ENCODE measurements around the gene SLC6A3. TPM values are rescaled to one million over a fixed set of nuclear protein-coding genes. Genes with fewer than 3 reads are reported as not detected.
A peak's percentile ranks its signal among the peaks of the same experiment; 100 is the strongest.

The SLC6A3 gene
- total RNA-seq, 1 experiment from 2014 or later, result not detected

GRCh38 chr5:1390861-1391600 lies 54.2 kb downstream of the SLC6A3 start:
- no peak for DNase-seq (ENCODE audit: low spot score)

DNA sequence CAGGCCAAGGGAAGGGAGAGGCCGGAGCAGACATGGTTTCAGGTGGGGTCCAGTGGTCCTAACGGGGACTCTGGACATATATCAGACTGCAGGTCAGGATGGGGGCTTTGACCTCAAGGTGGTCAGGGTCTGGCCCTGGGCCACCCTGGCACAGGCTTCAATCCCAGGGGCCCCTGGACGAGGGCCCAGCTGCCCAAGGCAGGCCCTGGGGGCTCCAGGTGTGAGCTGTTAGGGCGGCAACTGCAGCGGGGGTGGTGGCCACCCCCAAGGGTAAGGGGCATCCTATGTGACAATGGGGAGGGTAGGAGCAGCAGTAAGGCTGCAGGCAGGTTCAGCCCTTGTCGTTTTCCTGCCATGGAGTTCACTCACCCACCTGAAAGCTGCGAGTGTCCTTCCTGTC lies 54.9 kb downstream of the SLC6A3 start:
- no peak for DNase-seq (ENCODE audit: low spot score)

- no peak for DNase-seq (ENCODE audit: low spot score)
Measured at GRCh38 chr5:1388383-1388967, 56.8 kb downstream of the SLC6A3 start.

DNA sequence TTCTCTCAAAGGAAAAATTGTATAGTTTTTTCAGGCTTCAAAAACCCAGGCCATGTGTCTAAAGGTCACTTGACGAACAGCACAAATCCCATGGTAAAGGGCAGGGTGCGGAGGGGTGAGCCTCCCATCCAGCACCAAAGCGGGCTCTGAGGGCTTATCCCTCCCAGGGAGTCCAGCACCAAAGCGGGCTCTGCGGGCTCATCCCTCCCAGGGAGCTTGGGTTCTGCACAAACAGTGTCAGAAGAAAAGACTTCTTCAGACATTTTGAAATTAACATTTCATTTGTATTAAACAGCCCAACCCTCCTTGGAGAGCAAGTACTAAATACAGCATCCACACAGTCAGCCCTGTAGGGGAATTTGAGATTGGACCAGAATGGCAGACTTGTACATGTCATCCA lies 57.4 kb downstream of the SLC6A3 start:
- no peak for DNase-seq (ENCODE audit: low spot score)

GRCh38 chr5:1387059-1387755 lies 58.0 kb downstream of the SLC6A3 start:
- no peak for DNase-seq (ENCODE audit: low spot score)

GRCh38 chr5:1386274-1386717 lies 58.9 kb downstream of the SLC6A3 start:
- DNase-seq (ENCODE audit: low spot score), result no peak

- DNase-seq (ENCODE audit: low spot score), result peak; percentile 67
Measured at GRCh38 chr5:1385395-1386273, 59.6 kb downstream of the SLC6A3 start.

GRCh38 chr5:1384521-1384920 lies 60.7 kb downstream of the SLC6A3 start:
- DNase-seq (ENCODE audit: low spot score), result no peak

DNA sequence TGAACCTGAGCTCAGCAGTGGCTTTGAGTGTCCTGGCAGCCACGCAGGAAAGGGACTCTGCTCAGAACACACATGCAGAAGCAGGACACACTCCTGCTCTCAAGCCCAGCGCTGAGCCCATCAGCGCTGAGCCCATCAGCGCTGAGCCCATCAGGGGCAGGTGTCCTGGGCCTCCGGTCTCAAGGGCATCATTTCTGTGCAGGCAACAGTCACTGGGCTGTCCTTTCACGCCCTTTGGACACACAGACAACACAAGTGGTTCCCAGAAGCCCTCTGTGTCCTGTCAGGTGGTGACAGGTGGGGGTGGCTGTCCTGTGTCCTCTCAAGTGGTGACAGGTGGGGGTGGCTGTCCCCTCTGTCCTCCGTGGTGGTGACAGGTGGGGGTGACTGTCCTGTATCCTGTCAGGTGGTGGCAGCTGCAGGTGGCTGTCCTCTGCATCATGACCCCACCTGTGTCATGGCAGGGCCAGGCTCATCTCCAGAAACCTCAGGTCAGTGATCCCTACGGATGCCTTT lies 61.3 kb downstream of the SLC6A3 start:
- DNase-seq (ENCODE audit: low spot score), result no peak

- DNase-seq (ENCODE audit: low spot score), result no peak
Measured at GRCh38 chr5:1383344-1383743, 61.9 kb downstream of the SLC6A3 start.

DNA sequence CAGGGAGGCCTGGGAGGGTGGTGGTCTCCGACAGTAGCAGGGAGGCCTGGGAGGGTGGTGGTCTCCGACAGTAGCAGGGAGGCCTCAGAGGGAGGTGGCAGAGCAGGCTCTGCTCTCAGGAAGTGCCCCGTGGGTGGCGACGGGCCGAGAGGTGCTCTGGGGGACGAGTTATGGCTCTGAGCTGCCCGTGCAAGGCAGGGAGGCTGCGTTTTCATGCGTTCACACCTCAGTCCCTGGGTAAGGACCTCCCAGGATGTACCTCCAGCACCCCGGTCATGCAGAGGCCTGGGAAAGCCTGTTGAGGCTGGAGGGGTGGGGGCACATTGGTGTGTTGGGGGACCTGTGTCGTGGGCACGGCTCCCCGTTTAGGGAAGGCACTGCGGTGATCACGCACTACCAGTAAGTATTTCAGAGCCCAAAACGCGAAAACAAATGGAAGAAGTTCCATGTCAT lies 63.0 kb downstream of the SLC6A3 start:
- DNase-seq (ENCODE audit: low spot score), result no peak

DNA sequence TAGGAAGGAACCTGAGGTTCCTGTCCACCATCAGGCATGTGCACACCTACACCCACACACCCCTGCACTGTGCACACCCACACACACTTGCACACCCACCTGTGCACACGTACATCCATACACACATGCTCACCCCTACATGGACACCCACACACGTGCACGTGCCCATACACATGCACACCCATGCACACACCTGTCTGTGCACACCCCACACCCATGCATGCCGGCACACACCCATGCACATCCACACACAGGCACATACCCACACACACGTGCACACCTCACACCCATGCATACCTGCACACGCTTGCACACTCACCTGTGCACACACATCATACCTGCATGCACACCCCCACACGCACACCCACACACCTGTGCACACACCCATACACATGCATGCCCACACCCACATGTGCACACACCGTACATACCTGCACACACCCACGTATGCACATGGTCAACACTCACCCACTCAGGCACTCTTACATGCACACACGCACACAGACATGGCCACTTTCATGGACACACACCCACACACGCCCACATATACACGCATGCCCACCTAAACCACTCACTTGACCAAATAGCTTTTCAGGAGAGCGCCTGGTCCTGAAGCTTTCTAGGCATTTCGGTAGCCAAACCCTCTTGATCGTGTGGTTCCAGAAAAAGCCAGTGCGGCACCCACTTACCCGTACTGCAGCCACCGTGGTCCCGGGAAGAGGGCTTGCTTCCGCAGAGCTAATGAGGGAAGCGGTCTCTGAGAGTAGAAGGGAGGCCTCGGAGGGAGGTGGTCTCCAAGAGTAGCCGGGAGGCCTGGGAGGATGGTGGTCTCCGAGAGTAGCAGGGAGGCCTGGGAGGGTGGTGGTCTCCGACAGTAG lies 63.6 kb downstream of the SLC6A3 start:
- DNase-seq (ENCODE audit: low spot score), result no peak

- DNase-seq (ENCODE audit: low spot score), result no peak
Measured at GRCh38 chr5:1380910-1381309, 64.3 kb downstream of the SLC6A3 start.

- no peak for DNase-seq (ENCODE audit: low spot score)
Measured at GRCh38 chr5:1380011-1380817, 65.0 kb downstream of the SLC6A3 start.

GRCh38 chr5:1378866-1379659 lies 66.2 kb downstream of the SLC6A3 start:
- no peak for DNase-seq (ENCODE audit: low spot score)

- DNase-seq (ENCODE audit: low spot score), result no peak
Measured at GRCh38 chr5:1378096-1378495, 67.1 kb downstream of the SLC6A3 start.

GRCh38 chr5:1376981-1377380 lies 68.3 kb downstream of the SLC6A3 start:
- DNase-seq (ENCODE audit: low spot score), result no peak

DNA sequence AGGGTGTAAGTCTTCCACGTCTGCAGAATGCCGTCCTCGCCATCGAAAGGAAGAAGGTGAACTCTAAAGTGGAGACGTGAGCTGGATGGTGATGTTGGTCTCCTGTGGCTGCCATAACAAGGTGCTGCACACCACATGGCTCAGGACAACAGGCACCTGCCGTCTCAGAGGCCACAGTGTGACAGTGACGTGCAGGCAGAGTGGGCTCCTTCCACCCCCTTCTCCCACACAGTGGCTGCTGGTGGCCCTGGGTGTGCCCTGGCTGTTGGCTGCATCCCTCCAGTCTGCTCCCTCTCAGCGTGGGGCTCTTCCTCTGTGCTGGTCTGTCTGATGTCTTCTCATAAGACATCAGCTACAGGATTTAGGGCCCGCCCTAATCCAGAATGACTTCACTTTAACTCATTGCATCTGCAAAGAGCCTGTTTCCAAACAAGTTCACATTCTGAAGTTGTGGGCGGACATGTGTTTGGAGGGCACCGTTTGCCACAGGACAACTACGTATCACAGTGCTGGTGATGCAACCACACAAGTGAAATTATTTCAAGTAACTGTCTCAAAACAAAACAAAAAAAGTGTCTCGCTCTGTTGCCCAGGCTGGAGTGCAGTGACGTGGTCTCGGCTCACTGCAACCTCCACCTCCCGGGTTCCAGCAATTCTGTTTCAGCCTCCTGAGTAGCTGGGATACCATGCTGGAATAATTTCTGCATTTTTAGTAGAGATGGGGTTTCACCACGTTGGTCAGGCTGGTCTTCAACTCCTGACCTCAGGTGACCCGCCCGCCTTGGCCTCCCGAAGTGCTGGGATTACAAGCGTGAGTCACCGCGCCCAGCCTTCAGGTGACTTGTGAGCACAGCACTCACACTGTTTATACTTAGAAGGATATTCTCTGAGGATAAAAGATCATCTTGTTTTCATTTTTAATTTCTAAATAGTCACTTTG lies 69.1 kb downstream of the SLC6A3 start:
- no peak for DNase-seq (ENCODE audit: low spot score)
